ENCODE results near the gene SLC8A2.

- TF ChIP-seq CTCF (IDR thresholded peaks at IDR 0.05; ENCODE audit: poor library complexity, severe bottlenecking): no peak
- TF ChIP-seq POLR2AphosphoS5 (IDR thresholded peaks at IDR 0.05): no peak
- TF ChIP-seq MXI1 (conservative IDR thresholded peaks at IDR 0.05; ENCODE audit: poor library complexity, severe bottlenecking): no peak
- no peak for TF ChIP-seq REST (IDR thresholded peaks at IDR 0.05; ENCODE audit: borderline replicate concordance)
- no peak for TF ChIP-seq TAF1 (IDR thresholded peaks at IDR 0.05; ENCODE audit: low read depth)
- TF ChIP-seq SMC3 (conservative IDR thresholded peaks at IDR 0.05; ENCODE audit: poor library complexity): no peak
- no peak for TF ChIP-seq RAD21 (conservative IDR thresholded peaks at IDR 0.05)
- TF ChIP-seq EZH2 (IDR thresholded peaks at IDR 0.05; ENCODE audit: borderline replicate concordance, insufficient read depth, low read length, poor library complexity, severe bottlenecking): no peak
- TF ChIP-seq EP300 (conservative IDR thresholded peaks at IDR 0.05; ENCODE audit: poor library complexity, severe bottlenecking): no peak
Observed at GRCh38 chr19:47486900-47487299, 15.2 kb upstream of the SLC8A2 start.
